HCT116 (cell line): ENCODE measurements around the gene ENTR1. TPM values are rescaled to one million over a fixed set of nuclear protein-coding genes. Genes with fewer than 3 reads are reported as not detected.

Experiments
- ATAC-seq: fragments of 200-7000 bp; cut with Tn5 transposase; 2 replicates; pipeline ENCODE4 v1.9.1; 2020; ENCODE audit warnings: mild to moderate bottlenecking, moderate library complexity
- BruUV-seq: library from RNA; stranded (reverse); fragments of 400-500 nt; replicated peaks from 2 replicates; lab custom pipeline; 2021; lab: Mats Ljungman, UMichigan
- CTCF ChIA-PET: fragments of 300-600 bp; sonication (Branson Sonifier 250); formaldehyde crosslinking; loops from one replicate; lab custom pipeline; 2021; ENCODE audit warnings: antibody characterized with exemption; lab: Charles Lee
- POLR2A ChIA-PET: fragments of 300-600, 350-600 bp; sonication (Branson Sonifier 250); formaldehyde crosslinking; loops from one replicate; lab custom pipeline; 2021; ENCODE audit warnings: antibody characterized with exemption; lab: Charles Lee
- RAD21 ChIA-PET, 2 experiments: fragments of 300-600 bp; sonication (Branson Sonifier 250); formaldehyde crosslinking; loops; one replicate each; lab custom pipeline; 2023; ENCODE audit warnings: low total read pairs in 2 of 2; ENCODE audit not compliant: uncharacterized antibody in 2 of 2, unreplicated experiment in 2 of 2, low non-redundant PET in 1 of 2; lab: Charles Lee
- DNase-seq: peaks from one replicate; pipeline ENCODE4 v3.0.0-alpha.2; 2010; ENCODE audit warnings: low read depth, low spot score
- H2AFZ ChIP-seq: fragments of 200-600 bp; shearing (Covaris generic), sonication (generic); 2 replicates; pipeline ENCODE4 v1.6.1; 2017; ENCODE audit warnings: low read depth, mixed run types, mixed read lengths, antibody characterized with exemption, low read length; ENCODE audit not compliant: poor library complexity, severe bottlenecking
- H3K27ac ChIP-seq: 2 replicates; pipeline ENCODE4 v1.5.1; 2012; ENCODE audit warnings: low read depth, low read length
- H3K27me3 ChIP-seq: fragments of 200-600 bp; sonication (generic); 2 replicates; pipeline ENCODE4 v1.6.1; 2016; ENCODE audit warnings: mixed run types, low read length, mixed read lengths; ENCODE audit not compliant: insufficient read depth
- H3K36me3 ChIP-seq, 2 experiments: fragments of 200-500 bp in 1 of 2; fragments of 200-600 bp in 1 of 2; sonication (Bioruptor generic) in 1 of 2; sonication (generic) in 1 of 2; 2 replicates each; pipeline versions ENCODE4 v1.5.1 to v1.6.1; 2014 to 2016; ENCODE audit warnings: low read length in 2 of 2, inconsistent platforms in 1 of 2, mixed read lengths in 1 of 2, mixed run types in 1 of 2; ENCODE audit not compliant: insufficient read depth in 2 of 2, control insufficient read depth in 1 of 2
- H3K4me1 ChIP-seq, 2 experiments: fragments of 200-600 bp in 1 of 2; sonication (generic) in 1 of 2; 2 replicates each; pipeline versions ENCODE4 v1.5.1 to v1.6.1; 2012 to 2017; ENCODE audit warnings: low read length in 2 of 2, inconsistent platforms in 1 of 2, mild to moderate bottlenecking in 1 of 2, mixed read lengths in 1 of 2, mixed run types in 1 of 2, moderate library complexity in 1 of 2; ENCODE audit not compliant: insufficient read depth in 2 of 2, control insufficient read depth in 1 of 2
- H3K4me2 ChIP-seq: fragments of 200-600 bp; sonication (generic); 2 replicates; pipeline ENCODE4 v1.6.1; 2017; ENCODE audit warnings: mixed run types, low read length, mixed read lengths
- H3K4me3 ChIP-seq, 2 experiments: fragments of 200-600 bp in 1 of 2; sonication (generic) in 1 of 2; replicated peaks in 1 of 2; 2 replicates each; pipeline ENCODE4 v1.5.1; 2011 to 2016; ENCODE audit warnings: low read length in 2 of 2, control low read depth in 1 of 2, low read depth in 1 of 2, mild to moderate bottlenecking in 1 of 2, mixed read lengths in 1 of 2, mixed run types in 1 of 2
- H3K79me2 ChIP-seq: fragments of 200-600 bp; sonication (generic); 2 replicates; pipeline ENCODE4 v1.6.1; 2017; ENCODE audit warnings: mild to moderate bottlenecking, mixed run types, low read length, moderate library complexity, mixed read lengths; ENCODE audit not compliant: insufficient read depth
- H3K9ac ChIP-seq: fragments of 200-600 bp; sonication (generic); 2 replicates; pipeline ENCODE4 v1.6.1; 2016; ENCODE audit warnings: low read length, mixed read lengths
- H3K9me2 ChIP-seq: fragments of 200-600 bp; sonication (generic), shearing (Covaris generic); 2 replicates; pipeline ENCODE4 v1.6.1; 2017; ENCODE audit warnings: mixed run types, mild to moderate bottlenecking, moderate library complexity; ENCODE audit not compliant: insufficient read depth
- H3K9me3 ChIP-seq, 2 experiments: fragments of 200-500 bp in 1 of 2; fragments of 200-600 bp in 1 of 2; sonication (Bioruptor generic) in 1 of 2; sonication (generic) in 1 of 2; 2 replicates each; pipeline ENCODE4 v1.6.1; 2014 to 2017; ENCODE audit warnings: low read length in 2 of 2, mixed read lengths in 2 of 2, inconsistent platforms in 1 of 2, low read depth in 1 of 2, mild to moderate bottlenecking in 1 of 2, mixed run types in 1 of 2, moderate library complexity in 1 of 2; ENCODE audit not compliant: control insufficient read depth in 1 of 2, insufficient read depth in 1 of 2
- H4K20me1 ChIP-seq: fragments of 200-600 bp; sonication (generic), shearing (Covaris generic); 2 replicates; pipeline ENCODE4 v1.6.1; 2017; ENCODE audit warnings: mixed run types, mild to moderate bottlenecking, moderate library complexity; ENCODE audit not compliant: insufficient read depth
- EGR1 ChIP-seq: IDR thresholded peaks from 2 replicates; pipeline ENCODE4 v1.6.1; 2012; ENCODE audit warnings: low read depth
- ELF1 ChIP-seq: IDR thresholded peaks from 2 replicates; pipeline ENCODE4 v1.6.1; 2012; ENCODE audit warnings: low read depth, borderline replicate concordance
- MAX ChIP-seq: IDR thresholded peaks from 2 replicates; pipeline ENCODE4 v1.6.1; 2012
- POLR2A ChIP-seq: IDR thresholded peaks from 2 replicates; pipeline ENCODE4 v1.7.0; 2011; ENCODE audit warnings: borderline replicate concordance; ENCODE audit not compliant: insufficient read depth, insufficient read length; ENCODE audit errors: extremely low read depth
- TCF7L2 ChIP-seq: IDR thresholded peaks from 2 replicates; pipeline ENCODE4 v1.7.0; 2011; ENCODE audit warnings: borderline replicate concordance, inconsistent platforms; ENCODE audit not compliant: insufficient read depth, insufficient read length; ENCODE audit errors: extremely low read depth
- ZBTB33 ChIP-seq: IDR thresholded peaks from 2 replicates; pipeline ENCODE4 v1.6.1; 2011; ENCODE audit warnings: mild to moderate bottlenecking, low read length, moderate library complexity; ENCODE audit not compliant: insufficient replicate concordance; ENCODE audit errors: extremely low read depth
- intact Hi-C: fragments of 100-400 bp; cut with micrococcal nuclease; formaldehyde crosslinking; loops from 2 replicates; pipeline ENCODE4 v1.10.0; 2022
- total RNA-seq: library from RNA; stranded (reverse); gene quantifications from one replicate; pipeline ENCODE4 v1.2.1, GENCODE V29; 2021; ENCODE audit not compliant: unreplicated experiment

Gene ENTR1
- total RNA-seq, 1 experiment from 2014 or later = 119 TPM

GRCh38 chr9:136443087-136443486, 32.7 kb upstream of the ENTR1 start (continued):
- TF ChIP-seq ZBTB33 = no peak

- ChIA-PET CTCF (no interaction called here), POLR2A (no interaction called here), RAD21 (no interaction called here)
- Histone ChIP-seq H3K9me2 (no peaks in the 10 kb centered on the region), H3K36me3 (peaks cover 16 to 36% of the 10 kb centered on the region in 2 experiments), H3K27me3 (no peaks in the 10 kb centered on the region), H3K9me3 (no peaks in the 10 kb centered on the region), H4K20me1 (no peaks in the 10 kb centered on the region), H3K4me3 (no peak overlapping the region), H3K4me2 (no peak overlapping the region), H3K9ac (no peak overlapping the region), H2AFZ (no peak overlapping the region), H3K27ac (no peak overlapping the region), H3K4me1 (peaks cover 8 to 22% of the 10 kb centered on the region in 2 experiments), H3K79me2 (peaks cover 21% of the 10 kb centered on the region)
- BruUV-seq = no TSS peak
- no peak for DNase-seq
- TF ChIP-seq POLR2A (no peak), ELF1 (no peak), EGR1 (no peak), TCF7L2 (no peak), MAX (no peak)
- no peak for ATAC-seq
- intact Hi-C loops = no loop called here
Measured at GRCh38 chr9:136442265-136442664, 31.9 kb upstream of the ENTR1 start.
